ENCODE results near the gene ANAPC13. TPM values are rescaled to one million over a fixed set of nuclear protein-coding genes. Genes with fewer than 3 reads are reported as not detected.

Gene ANAPC13
- total and polyA plus RNA-seq, 10 of the 15 experiments (the other 5 are each of a cell fraction or from before 2014, with no cell fraction given), result 34.9 to 139 (median 83.0) TPM

- Histone ChIP-seq H2AFZ (ENCODE audit: control insufficient read depth, low read depth, low read length) (no peak overlapping the region), H3K27ac (ENCODE audit: control insufficient read depth, insufficient read depth) (no peak overlapping the region), H3K4me2 (ENCODE audit: control insufficient read depth, insufficient read depth) (no peak overlapping the region), H3K79me2 (ENCODE audit: control insufficient read depth, insufficient read depth, low read length) (no peaks in the 10 kb centered on the region), H3K27me3 (replicated peaks in 1 of 2; ENCODE audit: control insufficient read depth in 2 of 2, insufficient read depth in 2 of 2, low read length in 1 of 2) (no peaks in the 10 kb centered on the region), H4K20me1 (ENCODE audit: control insufficient read depth, insufficient read depth) (no peaks in the 10 kb centered on the region), H3K9ac (ENCODE audit: control insufficient read depth, insufficient read depth, low read length) (no peak overlapping the region), H3K4me1 (ENCODE audit: control insufficient read depth, insufficient read depth, low read length) (no peaks in the 10 kb centered on the region), H3K36me3 (ENCODE audit: control insufficient read depth in 2 of 2, insufficient read depth in 2 of 2, low read length in 1 of 2) (peaks cover 2 to 26% of the 10 kb centered on the region in 2 experiments; a peak in 3 of 4 replicates), H3K4me3 (no peak overlapping the region), H3K9me3 (replicated peaks; ENCODE audit: control insufficient read depth, insufficient read depth, low read length) (no peaks in the 10 kb centered on the region)
- FAIRE-seq (no peak), ATAC-seq (no peak), DNase-seq (ENCODE audit: low read depth, low spot score) (no peak)
- ChIA-PET POLR2A (interaction anchor here (0.6 kb wide), 1 partner anchor 811 kb away, joined by 3 read pairs; no protein-coding TSS in a partner anchor), RAD21 (ENCODE audit: unreplicated experiment) (interaction anchor here (1.2 to 3.2 kb wide), 4 partner anchors 9 to 263 kb away, joined by 3 to 17 read pairs (median 8); no protein-coding TSS in a partner anchor), CTCF (interaction anchor here (0.7 to 7.6 kb wide), 9 partner anchors 10 to 659 kb away, joined by 3 to 83 read pairs (median 9); partner anchors contain the start of genes ANAPC13 and CEP63), SMC1A (ENCODE audit: uncharacterized antibody, unreplicated experiment) (interaction anchor here (0.6 to 2.4 kb wide), 6 partner anchors 10 to 262 kb away, joined by 3 to 10 read pairs (median 4); no protein-coding TSS in a partner anchor)
- no peak for TF ChIP-seq TARDBP (IDR thresholded peaks at IDR 0.05; ENCODE audit: borderline replicate concordance)
- no peak for TF ChIP-seq YY1 (IDR thresholded peaks at IDR 0.05; ENCODE audit: low read depth, low read length)
- no peak for TF ChIP-seq ZZZ3 (IDR thresholded peaks at IDR 0.05; ENCODE audit: control insufficient read depth, insufficient read length, low read depth)
- TF ChIP-seq RBBP5 (conservative IDR thresholded peaks at IDR 0.05), result no peak
- TF ChIP-seq SIX5 (IDR thresholded peaks at IDR 0.05; ENCODE audit: low read depth, low read length, severe bottlenecking), result no peak
- TF ChIP-seq SUPT20H (IDR thresholded peaks at IDR 0.05; ENCODE audit: borderline replicate concordance, control insufficient read depth, low read depth, low read length), result no peak
- no peak for TF ChIP-seq MLLT1 (IDR thresholded peaks at IDR 0.05)
- TF ChIP-seq JUNB (IDR thresholded peaks at IDR 0.05), result no peak
- TF ChIP-seq HDGF (IDR thresholded peaks at IDR 0.05), result no peak
- no peak for TF ChIP-seq MAX (IDR thresholded peaks at IDR 0.05; ENCODE audit: low read depth, low read length)
- TF ChIP-seq RELA (IDR thresholded peaks at IDR 0.05; ENCODE audit: borderline replicate concordance, partially characterized antibody), result no peak
- TF ChIP-seq ZNF384 (IDR thresholded peaks at IDR 0.05; ENCODE audit: borderline replicate concordance, low read depth, low read length), result no peak
- no peak for TF ChIP-seq BACH1 (IDR thresholded peaks at IDR 0.05; ENCODE audit: borderline replicate concordance)
- no peak for TF ChIP-seq CREM (IDR thresholded peaks at IDR 0.05; ENCODE audit: low read depth)
- BruUV-seq (replicated peaks), result no TSS peak
- in situ Hi-C loops (cut with MboI) (loop anchor here (5.0 to 25.0 kb wide), 2 partner anchors 168 to 1013 kb away; no protein-coding TSS in a partner anchor), intact Hi-C loops (cut with micrococcal nuclease; ENCODE audit: unreplicated experiment) (loop anchor here (1.0 to 10.0 kb wide), 5 partner anchors 116 to 810 kb away; partner anchors contain the start of gene TOPBP1)
- WGBS (ENCODE audit: insufficient coverage, insufficient replicate concordance, low lambda C conversion rate, missing lambda C conversion rate), result 99% methylated on average over 5 of the region's 5 CpGs
Measured at GRCh38 chr3:134474956-134475355, 10.8 kb downstream of the ANAPC13 start.
